Type B pancreatic cell (in vitro differentiated cells): Measurements from ENCODE around the gene CLASP1. TPM values are rescaled to one million over a fixed set of nuclear protein-coding genes. Genes with fewer than 3 reads are reported as not detected.

Source experiments
- DNase-seq: peaks from one replicate; pipeline ENCODE4 v3.0.0; 2021; ENCODE audit warnings: mixed read lengths; ENCODE audit not compliant: unreplicated experiment; ENCODE audit errors: extremely low spot score
- H3K27ac Mint-ChIP-seq: 2 replicates; pipeline ENCODE4 v1.8.0; 2021; ENCODE audit warnings: mild to moderate bottlenecking, mixed read lengths
- H3K27me3 Mint-ChIP-seq: 2 replicates; pipeline ENCODE4 v1.8.0; 2021; ENCODE audit warnings: mixed read lengths
- H3K36me3 Mint-ChIP-seq: 2 replicates; pipeline ENCODE4 v1.8.0; 2021; ENCODE audit warnings: mixed read lengths
- H3K4me1 Mint-ChIP-seq: one replicate; pipeline ENCODE4 v1.8.0; 2021; ENCODE audit warnings: mixed read lengths; ENCODE audit not compliant: unreplicated experiment
- H3K4me3 Mint-ChIP-seq: 2 replicates; pipeline ENCODE4 v1.8.0; 2021; ENCODE audit warnings: mild to moderate bottlenecking, mixed read lengths
- H3K9me3 Mint-ChIP-seq: 2 replicates; pipeline ENCODE4 v1.8.0; 2021; ENCODE audit warnings: mixed read lengths
- total RNA-seq: library from RNA; stranded (reverse); gene quantifications from 2 replicates; pipeline ENCODE4 v1.2.1, GENCODE V29; 2021; ENCODE audit warnings: low replicate concordance
- TF ChIP-seq, protein P1 (sequence below): fragments of 200-600 bp; sonication (generic); conservative IDR thresholded peaks from 2 replicates; pipeline ENCODE4 v1.5.0; 2021; ENCODE audit warnings: antibody characterized with exemption, mild to moderate bottlenecking

The CLASP1 gene
- total RNA-seq, 1 donor from 2014 or later: 74.6 TPM

DNA sequence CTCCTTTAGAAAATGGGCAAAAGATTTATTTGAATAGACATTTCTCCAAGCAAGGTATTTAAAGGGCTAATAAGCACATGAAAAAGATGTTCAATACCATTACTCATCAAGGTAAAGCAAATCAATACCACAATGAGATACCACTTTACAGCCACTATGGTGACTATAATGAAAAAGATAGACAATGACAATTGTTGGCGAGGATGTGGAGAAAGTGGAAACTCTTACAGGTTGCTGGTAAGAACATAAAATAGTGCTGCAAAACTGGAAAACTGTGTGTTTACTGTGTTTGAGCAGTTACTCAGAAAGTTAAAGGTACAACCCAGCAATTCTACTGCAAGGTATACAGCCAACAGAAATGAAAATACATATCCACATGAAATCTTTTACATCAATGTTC is 150.5 kb downstream of the CLASP1 start:
- no peak overlapping the region for H3K27ac Mint-ChIP-seq
- DNase-seq: no peak
- H3K4me1 Mint-ChIP-seq: no peaks in the 10 kb centered on the region
- no peak overlapping the region for H3K4me3 Mint-ChIP-seq
- H3K27me3 Mint-ChIP-seq: no peaks in the 10 kb centered on the region
- H3K9me3 Mint-ChIP-seq: peaks cover 8% of the 10 kb centered on the region
- peaks cover 43% of the 10 kb centered on the region for H3K36me3 Mint-ChIP-seq
- TF ChIP-seq, protein P1, sequence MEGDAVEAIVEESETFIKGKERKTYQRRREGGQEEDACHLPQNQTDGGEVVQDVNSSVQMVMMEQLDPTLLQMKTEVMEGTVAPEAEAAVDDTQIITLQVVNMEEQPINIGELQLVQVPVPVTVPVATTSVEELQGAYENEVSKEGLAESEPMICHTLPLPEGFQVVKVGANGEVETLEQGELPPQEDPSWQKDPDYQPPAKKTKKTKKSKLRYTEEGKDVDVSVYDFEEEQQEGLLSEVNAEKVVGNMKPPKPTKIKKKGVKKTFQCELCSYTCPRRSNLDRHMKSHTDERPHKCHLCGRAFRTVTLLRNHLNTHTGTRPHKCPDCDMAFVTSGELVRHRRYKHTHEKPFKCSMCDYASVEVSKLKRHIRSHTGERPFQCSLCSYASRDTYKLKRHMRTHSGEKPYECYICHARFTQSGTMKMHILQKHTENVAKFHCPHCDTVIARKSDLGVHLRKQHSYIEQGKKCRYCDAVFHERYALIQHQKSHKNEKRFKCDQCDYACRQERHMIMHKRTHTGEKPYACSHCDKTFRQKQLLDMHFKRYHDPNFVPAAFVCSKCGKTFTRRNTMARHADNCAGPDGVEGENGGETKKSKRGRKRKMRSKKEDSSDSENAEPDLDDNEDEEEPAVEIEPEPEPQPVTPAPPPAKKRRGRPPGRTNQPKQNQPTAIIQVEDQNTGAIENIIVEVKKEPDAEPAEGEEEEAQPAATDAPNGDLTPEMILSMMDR: no peak

GRCh38 chr2:121492409-121492808 is 156.9 kb downstream of the CLASP1 start:
- no peaks in the 10 kb centered on the region for H3K27me3 Mint-ChIP-seq
- no peaks in the 10 kb centered on the region for H3K9me3 Mint-ChIP-seq
- H3K4me3 Mint-ChIP-seq: no peak overlapping the region
- peaks cover 15% of the 10 kb centered on the region for H3K4me1 Mint-ChIP-seq
- peaks cover 12% of the 10 kb centered on the region for H3K36me3 Mint-ChIP-seq
- DNase-seq: no peak
- H3K27ac Mint-ChIP-seq: no peak overlapping the region
- TF ChIP-seq, protein P1: no peak

GRCh38 chr2:121491518-121491917 is 157.7 kb downstream of the CLASP1 start:
- no peak overlapping the region for H3K27ac Mint-ChIP-seq
- DNase-seq: no peak
- no peak overlapping the region for H3K4me3 Mint-ChIP-seq
- H3K4me1 Mint-ChIP-seq: peaks cover 15% of the 10 kb centered on the region
- peaks cover 12% of the 10 kb centered on the region for H3K36me3 Mint-ChIP-seq
- no peaks in the 10 kb centered on the region for H3K27me3 Mint-ChIP-seq
- TF ChIP-seq, protein P1: no peak
- no peaks in the 10 kb centered on the region for H3K9me3 Mint-ChIP-seq

- Mint-ChIP-seq H3K9me3 (no peaks in the 10 kb centered on the region), H3K4me1 (peaks cover 20% of the 10 kb centered on the region), H3K36me3 (peaks cover 9% of the 10 kb centered on the region), H3K4me3 (no peak overlapping the region), H3K27ac (no peak overlapping the region), H3K27me3 (no peaks in the 10 kb centered on the region)
- no peak for DNase-seq
- TF ChIP-seq, protein P1: no peak
Measured at GRCh38 chr2:121490584-121491133, 158.6 kb downstream of the CLASP1 start.

DNA sequence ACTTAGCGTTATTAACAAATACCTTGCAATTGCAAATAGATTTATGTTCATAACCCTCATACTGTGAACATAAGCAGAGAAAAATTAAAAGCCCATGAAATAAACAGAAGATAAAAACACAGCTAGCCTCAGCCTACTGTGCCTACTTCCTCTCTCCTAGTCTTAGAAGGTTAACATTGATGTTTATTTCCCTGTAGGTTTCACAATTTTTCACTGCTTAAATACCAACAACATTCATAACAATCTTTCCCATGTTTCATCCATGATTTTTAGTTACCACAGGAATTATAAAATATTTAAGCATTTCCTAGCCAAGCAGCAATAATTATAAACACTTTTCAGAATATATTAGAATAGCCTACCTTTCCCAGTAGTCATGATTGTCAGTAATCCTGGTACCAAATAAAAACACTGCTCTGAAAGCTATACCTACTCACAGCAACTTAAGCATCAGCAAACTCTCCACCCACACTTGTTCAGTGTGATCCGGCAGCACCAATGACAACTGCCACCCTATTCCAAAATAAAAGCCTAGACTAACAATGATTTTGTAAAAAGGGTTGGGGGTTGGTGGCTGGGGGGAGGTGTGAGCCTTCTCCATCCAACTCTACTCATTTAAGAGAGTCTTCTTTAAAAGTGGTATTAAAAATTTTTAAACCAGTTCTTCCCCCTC is 159.2 kb downstream of the CLASP1 start:
- Mint-ChIP-seq H3K36me3 (peaks cover 9% of the 10 kb centered on the region), H3K27ac (no peak overlapping the region), H3K9me3 (no peaks in the 10 kb centered on the region), H3K27me3 (no peaks in the 10 kb centered on the region), H3K4me1 (peaks cover 21% of the 10 kb centered on the region), H3K4me3 (no peak overlapping the region)
- TF ChIP-seq, protein P1: no peak
- DNase-seq: no peak
